NCI-H2107 treated with DMSO at 0.1 percent for 48 hours (cell line): Measurements from ENCODE around the gene DRC7.

Experiments
- DNase-seq: peaks from one replicate; lab custom pipeline; 2025; ENCODE audit not compliant: unreplicated experiment; lab: John Stamatoyannopoulos, UW

Gene DRC7

DNA sequence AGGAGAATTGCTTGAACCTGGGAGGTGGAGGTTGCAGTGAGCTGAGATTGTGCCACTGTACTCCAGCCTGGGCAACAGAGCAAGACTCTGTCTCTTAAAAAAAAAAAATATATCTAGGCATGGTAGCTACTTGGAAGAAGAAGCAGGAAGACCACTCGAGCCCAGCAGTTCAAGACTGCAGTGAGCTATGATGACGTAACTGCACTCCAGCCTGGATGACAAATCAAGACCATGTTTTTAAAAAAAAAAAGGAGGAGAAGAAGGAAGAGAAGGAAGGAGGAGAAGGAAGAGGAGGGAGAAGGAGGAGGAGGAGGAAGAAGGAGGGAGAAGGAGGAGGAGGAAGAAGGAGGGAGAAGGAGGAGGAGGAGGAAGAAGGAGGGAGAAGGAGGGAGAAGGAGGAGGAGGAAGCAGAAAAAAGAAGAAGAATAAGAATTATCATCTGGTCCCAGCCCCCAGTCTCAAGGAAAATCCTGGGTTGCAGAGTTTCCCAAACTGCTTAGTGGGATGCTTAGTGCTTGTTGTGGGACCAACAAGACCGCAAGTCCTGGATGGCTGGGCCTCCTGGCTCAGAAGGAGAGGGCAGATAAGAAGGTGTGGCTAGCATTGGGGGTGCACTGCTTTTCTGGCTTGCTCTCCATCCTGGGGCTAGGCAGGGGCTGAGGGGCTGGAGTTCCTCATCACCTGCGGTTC is 3.7 kb upstream of the DRC7 start:
- DNase-seq = no peak

DNA sequence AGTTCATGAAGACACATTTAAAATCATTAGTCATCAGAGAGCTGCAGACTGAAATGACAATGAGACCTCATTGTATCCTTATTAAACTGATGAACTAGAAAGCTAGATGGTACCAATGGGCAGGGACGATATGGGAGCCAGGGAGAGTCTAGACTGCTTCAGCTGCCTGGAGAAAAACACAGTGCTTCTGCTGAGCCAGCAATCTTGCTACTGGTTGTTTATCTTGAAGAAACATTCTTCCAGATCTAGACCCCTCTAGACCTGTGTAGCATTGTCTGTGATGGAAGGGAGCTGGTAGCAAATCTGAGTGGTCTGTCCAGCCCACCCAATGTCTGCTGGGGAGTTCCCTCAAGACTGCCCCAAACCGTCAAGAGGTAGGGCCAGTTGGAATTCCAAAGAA is 2.0 kb upstream of the DRC7 start:
- no peak for DNase-seq

DNA sequence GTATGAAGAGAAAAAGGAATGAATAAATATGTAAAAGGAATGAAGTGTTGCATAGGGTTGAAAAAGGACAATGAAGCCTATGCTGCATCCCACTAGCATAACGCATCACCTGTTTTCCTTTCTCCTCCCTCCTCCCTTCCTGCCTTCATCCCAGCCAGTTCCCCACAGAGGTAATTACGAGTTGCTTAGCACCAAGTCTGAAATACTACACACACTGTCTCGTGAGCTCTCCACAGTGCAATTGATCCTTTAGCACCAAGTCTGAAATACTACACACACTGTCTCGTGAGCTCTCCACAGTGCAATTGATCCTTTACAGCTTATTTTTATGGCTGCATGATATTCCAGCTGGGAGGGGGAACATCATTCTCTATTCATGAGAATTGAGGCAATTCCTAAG is 1.1 kb upstream of the DRC7 start:
- peak; percentile 17 for DNase-seq

DNA sequence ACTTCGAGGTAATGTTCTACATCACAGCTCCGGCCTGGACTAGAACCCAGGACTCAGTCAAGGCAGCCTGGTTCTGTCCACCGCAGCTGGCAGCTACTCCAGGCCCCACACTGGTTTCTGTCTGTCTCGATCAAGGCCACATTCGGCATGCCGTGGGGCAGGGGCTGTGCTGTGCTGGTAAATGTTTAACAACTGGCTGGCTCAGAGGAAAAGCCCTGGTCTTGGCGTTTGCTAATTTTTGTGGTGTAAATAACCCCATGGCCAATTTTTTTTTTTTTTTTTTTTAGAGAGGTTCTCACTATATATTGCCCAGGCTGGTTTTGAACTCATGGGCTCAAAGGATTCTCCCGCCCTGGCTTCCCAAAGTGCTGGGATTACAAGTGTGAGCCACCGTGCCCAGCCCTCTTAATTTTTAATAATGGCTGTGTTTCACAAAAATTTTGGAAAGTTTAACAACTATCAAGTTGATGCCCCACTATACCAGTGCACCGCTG is 328 bp upstream of the DRC7 start:
- DNase-seq = no peak

DNA sequence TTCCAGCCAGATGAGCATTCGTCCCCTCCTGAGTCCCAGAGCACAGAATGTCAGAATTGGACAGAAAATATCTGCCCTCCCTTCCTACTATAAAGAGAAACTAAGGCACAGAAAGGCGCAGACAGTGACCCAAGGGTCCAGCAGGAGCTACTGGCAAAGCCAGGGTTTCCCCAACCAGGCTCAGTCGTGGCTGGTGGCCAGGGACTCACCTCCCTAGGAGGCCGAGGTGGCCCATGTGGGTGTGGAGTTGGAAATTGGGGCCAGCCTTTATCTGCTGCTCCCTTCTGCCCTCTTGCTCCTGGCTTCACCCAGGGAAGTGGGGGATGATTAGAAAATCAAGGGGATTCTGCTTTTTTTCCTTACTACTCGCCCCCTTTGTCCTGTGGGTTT is 1.1 kb downstream of the DRC7 start:
- DNase-seq = no peak

DNA sequence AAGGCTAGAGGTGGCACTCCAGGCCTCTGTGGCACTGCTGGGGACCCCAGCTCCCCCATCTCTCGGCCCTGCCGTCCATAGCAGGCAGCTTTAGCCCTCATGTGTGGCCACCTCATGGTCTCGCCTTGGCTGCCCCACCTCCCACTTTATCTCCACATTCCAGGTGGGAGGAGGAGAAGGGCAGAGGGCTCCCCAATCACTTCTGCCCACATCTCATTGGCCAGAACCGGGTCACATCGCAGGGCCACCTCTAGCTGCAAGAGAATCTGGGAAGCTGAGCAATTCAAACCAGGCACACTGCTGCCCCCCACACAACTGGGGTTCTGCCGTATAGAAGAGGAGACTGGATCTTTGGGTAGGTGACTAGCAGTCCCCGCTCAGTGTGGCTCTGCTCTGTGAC is 1.6 kb downstream of the DRC7 start:
- no peak for DNase-seq

DNA sequence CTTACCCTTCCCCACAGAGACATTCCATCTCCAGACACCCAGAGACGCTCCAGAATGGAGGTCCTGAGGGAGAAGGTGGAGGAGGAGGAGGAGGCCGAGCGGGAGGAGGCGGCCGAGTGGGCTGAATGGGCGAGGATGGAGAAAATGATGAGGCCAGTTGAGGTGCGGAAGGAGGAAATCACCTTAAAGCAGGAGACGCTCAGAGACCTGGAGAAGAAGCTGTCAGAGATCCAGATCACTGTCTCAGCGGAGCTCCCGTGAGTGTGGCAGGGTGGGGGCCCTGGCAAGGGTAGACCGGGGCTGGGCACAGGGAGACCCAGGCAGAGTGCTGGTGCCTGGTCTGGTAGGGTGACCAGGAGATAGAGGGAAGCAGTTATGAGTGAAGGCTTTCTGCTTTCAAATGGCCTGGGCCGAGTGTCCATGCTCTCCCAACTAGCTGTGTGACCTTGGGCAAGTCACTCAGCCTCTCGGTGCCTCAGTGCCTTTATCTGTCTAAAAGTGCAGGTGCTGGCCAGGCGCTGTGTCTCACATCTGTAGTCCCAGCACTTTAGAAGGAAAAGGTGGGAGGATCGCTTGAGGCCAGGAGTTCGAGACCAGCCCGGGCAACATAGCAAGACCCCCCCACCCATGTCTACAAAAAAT is 3.4 kb downstream of the DRC7 start:
- DNase-seq = no peak

DNA sequence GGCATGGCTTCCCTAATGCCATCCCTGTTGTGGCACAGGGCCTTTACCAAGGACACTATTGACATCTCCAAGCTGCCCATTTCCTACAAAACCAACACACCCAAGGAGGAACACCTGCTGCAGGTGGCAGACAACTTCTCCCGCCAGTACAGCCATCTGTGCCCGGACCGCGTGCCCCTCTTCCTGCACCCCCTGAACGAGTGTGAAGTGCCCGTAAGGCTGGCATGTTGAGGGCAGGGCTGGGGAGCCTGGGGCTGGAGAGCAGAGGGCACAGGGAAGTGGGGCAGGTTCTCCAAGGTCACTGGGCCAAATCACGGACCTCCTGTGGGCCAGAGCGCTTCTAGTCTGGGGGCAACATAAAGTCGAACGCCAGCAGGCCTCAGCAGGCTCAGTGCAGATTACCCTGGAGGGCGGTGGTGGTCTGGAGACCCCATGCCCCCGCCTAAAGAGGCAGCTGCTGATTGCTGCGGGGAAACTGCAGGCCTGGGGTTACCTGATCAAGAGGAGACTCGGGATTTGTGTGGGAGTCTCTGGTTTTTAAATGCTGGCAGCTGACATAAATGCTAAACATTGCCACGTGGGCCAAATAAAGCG is 4.3 kb downstream of the DRC7 start:
- no peak for DNase-seq

DNA sequence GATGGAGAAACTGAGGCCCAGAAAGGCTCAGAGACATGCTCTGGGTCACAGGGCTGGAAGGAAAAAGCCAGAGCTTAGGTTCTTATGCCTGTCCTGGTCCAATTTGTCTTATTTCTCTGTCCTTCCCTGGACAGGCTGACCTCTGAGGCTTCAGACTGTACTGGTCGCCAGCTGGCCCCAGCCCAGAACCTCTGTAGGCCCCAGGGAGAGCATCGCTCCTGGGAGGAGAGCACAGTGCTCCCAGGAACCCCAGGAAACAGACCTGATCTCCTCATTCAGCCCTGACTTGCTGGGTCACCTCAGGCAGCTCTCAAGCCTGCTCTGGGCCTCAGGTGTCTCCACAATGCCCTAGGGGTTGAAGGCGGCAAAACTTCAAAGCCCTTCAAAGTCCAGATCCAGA is 4.9 kb downstream of the DRC7 start:
- DNase-seq = no peak

DNA sequence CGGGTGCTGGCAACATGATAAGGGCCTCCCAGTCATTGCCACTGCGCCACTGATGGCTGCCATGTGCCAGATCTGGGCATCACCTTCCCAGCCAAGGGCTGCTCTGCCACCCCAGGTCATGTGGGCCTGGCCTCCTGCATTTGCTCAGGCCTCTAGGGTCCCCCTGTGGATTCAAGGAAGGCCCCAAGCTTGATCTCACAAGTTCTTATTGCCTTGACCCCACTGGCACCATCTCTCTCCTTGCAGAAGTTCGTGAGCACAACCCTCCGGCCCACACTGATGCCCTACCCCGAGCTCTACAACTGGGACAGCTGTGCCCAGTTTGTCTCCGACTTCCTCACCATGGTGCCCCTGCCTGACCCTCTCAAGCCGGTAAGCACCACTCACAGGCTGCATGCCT is 5.3 kb downstream of the DRC7 start:
- DNase-seq = no peak

DNA sequence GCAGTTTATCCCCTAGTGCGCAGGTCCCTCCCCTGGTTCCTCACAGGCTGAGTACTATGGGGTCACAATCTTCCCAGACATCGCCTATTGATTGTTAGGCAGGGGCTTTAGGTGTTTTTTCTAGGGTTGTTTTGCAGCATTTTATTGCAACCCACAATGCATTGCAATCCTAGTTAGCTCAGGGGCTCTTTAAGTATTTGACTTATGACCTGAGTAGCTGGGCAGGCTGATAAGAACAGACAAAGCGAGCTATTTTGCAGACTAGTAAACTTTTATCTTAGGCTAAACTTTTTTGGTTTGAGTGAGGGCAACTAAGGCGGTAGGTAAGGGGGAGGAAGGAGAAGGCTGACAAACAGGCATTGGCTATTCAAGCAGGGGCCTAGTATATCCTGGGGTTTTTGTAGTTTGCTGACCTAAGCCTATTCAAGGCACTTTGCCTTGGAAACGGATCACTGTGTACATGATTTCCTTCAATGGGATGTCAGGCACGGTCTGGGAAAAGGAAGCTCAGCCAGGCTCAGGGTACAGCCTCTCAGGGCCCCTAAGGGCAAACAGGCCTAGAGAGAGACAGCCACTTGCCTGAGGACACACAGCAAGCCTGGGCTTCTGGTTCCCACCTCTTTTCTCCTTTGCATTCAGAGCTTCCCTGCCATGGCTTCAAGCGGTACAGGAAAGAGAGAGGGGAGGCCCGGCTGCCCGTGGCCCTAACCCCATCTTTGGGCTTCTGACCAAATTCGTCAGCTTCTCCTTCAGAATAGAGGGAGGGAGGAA is 6.4 kb downstream of the DRC7 start:
- DNase-seq = no peak

DNA sequence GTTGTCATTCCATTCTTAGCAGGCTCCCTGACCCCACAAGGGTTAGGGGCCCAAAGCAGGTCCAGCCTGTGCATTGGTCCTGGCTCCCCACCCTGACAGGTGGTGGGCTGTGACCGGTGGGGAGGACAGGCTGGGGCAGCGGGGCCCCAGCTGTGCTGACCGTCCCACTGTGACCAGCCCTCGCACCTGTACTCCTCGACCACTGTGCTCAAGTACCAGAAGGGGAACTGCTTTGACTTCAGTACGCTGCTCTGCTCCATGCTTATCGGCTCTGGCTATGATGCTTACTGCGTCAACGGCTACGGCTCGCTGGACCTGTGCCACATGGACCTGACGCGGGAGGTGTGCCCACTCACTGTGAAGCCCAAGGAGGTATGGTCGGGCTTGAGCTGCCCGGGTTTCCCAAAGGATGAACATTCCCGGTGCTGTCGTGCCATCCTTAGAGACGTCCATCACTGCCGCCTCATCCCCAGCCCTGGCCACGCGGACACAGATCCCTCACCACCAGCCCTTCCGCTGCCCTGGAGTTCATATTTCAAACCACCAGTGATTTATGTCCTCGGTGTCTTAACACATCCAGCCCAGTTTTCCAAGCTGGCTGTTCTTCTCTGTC is 7.3 kb downstream of the DRC7 start:
- DNase-seq = no peak

DNA sequence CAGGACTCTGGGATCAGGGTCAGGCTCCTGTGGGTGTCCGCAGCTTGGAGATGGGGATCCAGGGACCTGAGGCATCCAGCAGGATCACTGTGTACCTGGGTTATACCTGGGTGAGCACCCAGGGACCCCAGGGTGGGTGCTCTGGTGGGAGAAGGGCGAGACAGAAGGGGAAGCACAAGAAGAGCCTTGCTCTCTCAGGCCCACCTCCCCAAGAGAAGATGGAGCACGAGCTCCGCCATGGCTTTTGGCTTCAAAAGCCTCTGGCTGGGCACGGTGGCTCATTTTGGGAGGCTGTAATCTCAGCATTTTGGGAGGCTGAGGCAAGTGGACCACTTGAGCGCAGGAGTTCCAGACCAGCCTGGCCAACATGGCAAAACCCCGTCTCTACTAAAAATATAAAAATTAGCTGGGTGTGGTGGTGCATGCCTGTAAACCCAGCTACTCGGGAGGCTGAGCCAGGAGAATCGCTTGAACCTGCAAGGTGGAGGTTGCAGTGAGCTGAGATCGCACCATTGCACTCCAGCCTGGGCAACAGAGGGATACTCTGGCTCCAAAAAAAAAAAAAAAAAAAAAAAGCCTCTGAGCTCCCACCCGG is 8.9 kb downstream of the DRC7 start:
- DNase-seq = no peak

DNA sequence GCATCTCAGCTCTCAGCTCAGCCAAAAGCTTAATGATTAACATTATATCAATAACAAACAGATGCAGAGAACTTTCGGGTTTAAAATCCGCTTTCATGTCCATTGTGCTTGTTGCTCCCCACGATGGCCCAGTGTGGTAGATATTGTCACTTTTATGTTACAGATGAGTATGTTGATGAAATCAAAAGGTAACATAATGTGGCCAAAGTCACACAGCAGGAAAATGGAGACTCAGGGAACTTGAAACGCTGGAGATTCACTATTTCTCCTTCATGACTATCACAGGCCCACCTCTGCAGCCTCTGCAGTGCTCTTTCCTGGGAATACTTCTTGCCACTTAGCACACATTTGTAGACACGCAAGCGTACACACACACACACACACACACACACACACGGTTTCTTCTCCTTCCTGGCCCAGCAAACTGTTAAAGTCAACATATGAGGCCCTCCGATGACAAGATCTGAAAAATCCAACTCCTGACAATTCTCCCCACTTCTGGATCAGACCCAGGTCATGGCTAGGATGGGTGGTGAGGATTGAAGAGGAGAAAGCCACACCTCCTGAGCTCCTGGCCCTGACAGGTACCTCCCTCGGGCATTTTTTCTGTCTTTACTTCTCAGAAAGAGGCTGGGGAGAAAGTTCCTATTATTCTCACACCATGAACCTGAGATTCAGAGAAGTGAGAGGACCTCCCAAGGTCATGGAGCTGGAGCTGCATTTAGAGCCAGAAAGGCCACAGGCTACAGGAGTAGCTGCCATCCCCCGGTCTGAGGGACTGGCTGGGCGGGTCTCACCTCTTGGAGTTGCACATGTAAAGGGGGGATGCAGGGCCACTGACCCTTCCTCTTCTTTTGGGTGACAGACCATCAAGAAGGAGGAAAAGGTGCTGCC is 9.7 kb downstream of the DRC7 start:
- DNase-seq = no peak

DNA sequence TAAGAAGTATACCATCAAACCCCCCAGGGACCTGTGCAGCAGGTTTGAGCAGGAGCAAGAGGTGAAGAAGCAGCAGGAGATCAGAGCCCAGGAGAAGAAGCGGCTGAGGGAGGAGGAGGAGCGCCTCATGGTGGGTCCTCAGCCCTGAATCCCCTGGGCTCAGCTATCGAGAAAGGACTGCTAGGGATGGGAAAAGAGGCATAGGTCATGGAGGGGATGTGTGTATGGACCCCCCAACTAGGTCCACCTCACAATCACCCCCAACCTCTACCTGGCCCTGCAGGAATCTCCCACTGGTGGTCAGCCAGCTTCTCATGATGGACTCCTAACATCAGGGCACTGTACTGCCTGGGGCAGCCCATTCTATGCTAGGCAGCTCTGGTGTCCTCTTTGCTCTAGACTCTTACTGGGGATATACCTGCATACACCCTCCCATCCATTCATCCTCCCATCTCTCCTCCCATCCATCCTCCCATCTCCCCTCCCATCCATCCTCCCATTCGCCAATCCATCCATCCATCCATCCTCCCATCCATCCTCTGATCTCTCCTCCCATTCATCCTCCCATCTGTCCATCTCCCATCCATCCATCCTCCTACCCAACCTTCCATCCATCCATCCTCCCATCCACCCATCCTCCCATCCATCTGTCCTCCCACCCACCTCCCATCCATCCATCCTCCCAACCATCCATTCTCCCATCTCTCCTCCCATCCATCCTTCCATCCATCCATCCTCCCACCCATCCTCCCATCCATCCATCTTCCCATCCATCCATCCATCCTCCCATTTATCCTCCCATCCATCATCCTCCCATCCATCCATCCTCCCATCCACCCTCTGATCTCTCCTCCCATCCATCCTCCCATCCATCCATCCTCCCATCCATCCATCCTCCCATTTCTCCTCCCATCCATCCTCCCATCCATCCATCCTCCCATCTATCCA is 10.6 kb downstream of the DRC7 start:
- no peak for DNase-seq

DNA sequence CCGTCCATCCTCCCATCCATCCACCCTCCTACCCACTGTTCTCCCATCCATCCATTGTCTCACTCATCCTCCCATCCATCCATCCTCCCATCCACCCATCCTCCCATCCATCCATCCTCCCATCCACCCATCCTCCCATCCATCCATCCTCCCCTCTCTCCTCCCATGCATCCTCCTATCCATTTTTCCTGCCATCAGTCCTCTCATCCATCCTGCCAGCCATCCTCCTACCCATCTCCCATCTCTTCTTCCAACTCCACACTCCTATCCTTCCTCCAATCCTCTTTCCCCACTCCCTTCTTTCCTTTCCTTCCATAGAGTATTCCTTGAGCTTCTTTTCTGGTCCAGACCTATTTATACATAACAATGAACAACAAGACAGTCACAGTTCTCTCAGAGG is 12.1 kb downstream of the DRC7 start:
- DNase-seq = no peak

DNA sequence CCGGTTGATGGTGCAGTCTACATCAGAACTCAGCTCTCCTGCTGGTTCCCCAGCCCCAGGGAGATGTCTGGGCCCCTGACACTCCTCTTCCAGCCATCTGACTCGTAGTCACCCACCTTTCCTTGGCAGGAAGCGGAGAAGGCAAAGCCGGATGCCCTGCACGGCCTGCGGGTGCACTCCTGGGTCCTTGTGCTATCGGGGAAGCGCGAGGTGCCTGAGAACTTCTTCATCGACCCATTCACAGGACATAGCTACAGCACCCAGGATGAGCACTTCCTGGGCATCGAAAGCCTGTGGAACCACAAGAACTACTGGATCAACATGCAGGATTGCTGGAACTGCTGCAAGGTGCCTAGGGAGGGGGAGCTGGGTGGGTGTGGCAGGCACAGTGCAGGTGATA is 12.7 kb downstream of the DRC7 start:
- DNase-seq = no peak

DNA sequence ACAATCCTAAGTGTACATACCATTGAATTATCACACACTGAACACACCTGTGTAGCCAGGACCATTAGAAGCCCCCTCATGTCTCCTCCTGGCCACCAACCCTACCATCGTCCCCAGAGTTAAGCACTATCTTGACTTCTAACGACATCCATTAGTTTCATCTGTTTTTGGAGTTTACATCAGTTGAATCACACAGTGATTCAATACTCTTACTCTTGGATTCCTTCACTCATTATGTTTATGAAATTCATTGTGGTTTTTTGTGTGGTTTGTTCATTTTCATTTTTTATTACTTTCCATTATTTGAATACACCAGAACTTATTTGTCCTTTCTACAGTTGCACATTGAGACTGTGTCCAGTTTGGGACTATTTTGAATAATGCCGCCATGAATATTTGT is 13.6 kb downstream of the DRC7 start:
- DNase-seq = no peak

DNA sequence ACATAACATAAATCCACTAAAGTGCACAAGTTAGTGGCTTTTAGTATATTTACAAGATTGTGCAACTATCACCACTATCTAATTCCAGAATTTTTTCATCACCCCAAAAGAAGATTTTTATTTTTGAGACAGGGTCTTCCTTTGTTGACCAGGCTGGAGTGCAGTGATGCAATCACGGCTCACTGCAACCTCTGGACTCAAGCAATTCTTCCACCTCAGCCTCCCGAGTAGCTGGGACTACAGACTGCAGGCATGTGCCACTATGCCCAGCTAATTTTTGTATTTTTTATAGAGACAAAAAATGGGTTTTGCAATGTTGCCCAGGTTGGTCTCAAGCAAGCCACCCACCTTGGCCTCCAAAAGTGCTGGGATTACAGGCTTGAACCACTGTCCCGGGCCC is 15.1 kb downstream of the DRC7 start:
- no peak for DNase-seq
